ENCODE data around the gene ENPP1. TPM values are rescaled to one million over a fixed set of nuclear protein-coding genes. Genes with fewer than 3 reads are reported as not detected.

ENPP1 gene
- polyA plus RNA-seq, 1 of the 3 experiments (the other 2 are of a cell fraction): not detected

DNA sequence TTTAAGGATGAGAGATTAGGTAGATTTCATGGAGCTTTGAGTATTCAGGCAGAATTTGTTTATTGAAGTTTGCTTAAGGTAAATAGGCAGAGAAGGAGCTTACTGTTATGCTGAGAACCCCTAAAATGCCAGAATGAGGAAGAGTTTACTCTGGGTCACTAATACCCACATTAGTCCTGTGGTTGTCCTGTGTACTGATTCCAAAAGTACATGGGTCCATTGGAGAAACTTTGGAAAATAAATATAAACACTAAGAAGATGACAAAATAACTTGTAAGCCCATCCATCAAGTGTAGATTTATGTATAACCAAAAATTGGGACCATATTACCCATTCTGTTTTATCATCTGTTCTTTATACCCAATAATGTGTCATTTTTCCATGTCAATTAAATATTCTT, 31.6 kb downstream of the ENPP1 start (continued):
- TF ChIP-seq FOSL2 (IDR thresholded peaks at IDR 0.05; ENCODE audit: borderline replicate concordance, low read depth) (no peak), RXRA (IDR thresholded peaks at IDR 0.05; ENCODE audit: borderline replicate concordance, low read depth) (no peak), MEF2A (IDR thresholded peaks at IDR 0.05; ENCODE audit: borderline replicate concordance, low read depth) (no peak), POLR2AphosphoS5 (IDR thresholded peaks at IDR 0.05; ENCODE audit: low read depth, low read length) (no peak), EP300 (IDR thresholded peaks at IDR 0.05; ENCODE audit: borderline replicate concordance in 1 of 2, low read depth in 1 of 2, low read length in 1 of 2) (no peak), EZH2phosphoT487 (IDR thresholded peaks at IDR 0.05; ENCODE audit: borderline replicate concordance, low read depth) (no peak)
- TF ChIP-seq, protein P1, sequence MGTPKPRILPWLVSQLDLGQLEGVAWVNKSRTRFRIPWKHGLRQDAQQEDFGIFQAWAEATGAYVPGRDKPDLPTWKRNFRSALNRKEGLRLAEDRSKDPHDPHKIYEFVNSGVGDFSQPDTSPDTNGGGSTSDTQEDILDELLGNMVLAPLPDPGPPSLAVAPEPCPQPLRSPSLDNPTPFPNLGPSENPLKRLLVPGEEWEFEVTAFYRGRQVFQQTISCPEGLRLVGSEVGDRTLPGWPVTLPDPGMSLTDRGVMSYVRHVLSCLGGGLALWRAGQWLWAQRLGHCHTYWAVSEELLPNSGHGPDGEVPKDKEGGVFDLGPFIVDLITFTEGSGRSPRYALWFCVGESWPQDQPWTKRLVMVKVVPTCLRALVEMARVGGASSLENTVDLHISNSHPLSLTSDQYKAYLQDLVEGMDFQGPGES (IDR thresholded peaks at IDR 0.05; ENCODE audit: low read depth, low read length): no peak

DNA sequence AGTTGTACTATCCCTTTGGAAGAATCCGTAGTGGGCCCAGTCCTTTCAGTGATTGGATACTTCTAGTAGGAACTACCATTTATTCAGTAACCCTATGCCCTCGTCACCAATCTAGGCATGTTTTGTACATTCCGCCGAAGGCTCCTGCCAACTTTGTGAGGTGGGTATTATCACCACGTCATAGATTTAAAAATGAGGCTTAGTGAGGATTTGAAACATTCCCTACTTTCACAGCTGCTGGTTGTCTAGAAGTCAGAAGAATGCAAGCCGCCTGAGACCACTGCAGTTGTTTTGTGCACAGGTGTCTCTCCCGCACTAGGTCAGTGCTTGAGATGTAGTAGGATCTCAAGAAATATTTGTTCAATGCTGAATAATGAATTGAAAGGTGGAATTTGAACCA, 32.6 kb downstream of the ENPP1 start:
- Histone ChIP-seq H3K36me3 (replicated peaks in 1 of 2; ENCODE audit: control insufficient read depth in 1 of 2, insufficient read depth in 2 of 2, low read length in 1 of 2) (no peaks in the 10 kb centered on the region), H3K9ac (no peak overlapping the region), H3K4me1 (ENCODE audit: control insufficient read depth in 1 of 2, insufficient read depth in 2 of 2, low read depth in 1 of 2, low read length in 1 of 2) (no peaks in the 10 kb centered on the region), H3K4me2 (no peak overlapping the region), H3K4me3 (ENCODE audit: low read depth in 2 of 2, low read length in 1 of 2) (no peak overlapping the region), H3K27ac (ENCODE audit: low read depth in 2 of 2, low read length in 1 of 2) (no peak overlapping the region), H3K9me3 (no peaks in the 10 kb centered on the region), H3K79me2 (ENCODE audit: insufficient read depth) (no peaks in the 10 kb centered on the region), H2AFZ (ENCODE audit: low read depth) (no peak overlapping the region), H4K20me1 (ENCODE audit: insufficient read depth) (no peaks in the 10 kb centered on the region), H3F3A (replicated peaks; ENCODE audit: insufficient read depth) (no peaks in the 10 kb centered on the region), H3K9me2 (no peaks in the 10 kb centered on the region), H3K27me3 (ENCODE audit: insufficient read depth) (peaks cover 23% of the 10 kb centered on the region)
- DNase-seq: no peak
- TF ChIP-seq, protein P2, sequence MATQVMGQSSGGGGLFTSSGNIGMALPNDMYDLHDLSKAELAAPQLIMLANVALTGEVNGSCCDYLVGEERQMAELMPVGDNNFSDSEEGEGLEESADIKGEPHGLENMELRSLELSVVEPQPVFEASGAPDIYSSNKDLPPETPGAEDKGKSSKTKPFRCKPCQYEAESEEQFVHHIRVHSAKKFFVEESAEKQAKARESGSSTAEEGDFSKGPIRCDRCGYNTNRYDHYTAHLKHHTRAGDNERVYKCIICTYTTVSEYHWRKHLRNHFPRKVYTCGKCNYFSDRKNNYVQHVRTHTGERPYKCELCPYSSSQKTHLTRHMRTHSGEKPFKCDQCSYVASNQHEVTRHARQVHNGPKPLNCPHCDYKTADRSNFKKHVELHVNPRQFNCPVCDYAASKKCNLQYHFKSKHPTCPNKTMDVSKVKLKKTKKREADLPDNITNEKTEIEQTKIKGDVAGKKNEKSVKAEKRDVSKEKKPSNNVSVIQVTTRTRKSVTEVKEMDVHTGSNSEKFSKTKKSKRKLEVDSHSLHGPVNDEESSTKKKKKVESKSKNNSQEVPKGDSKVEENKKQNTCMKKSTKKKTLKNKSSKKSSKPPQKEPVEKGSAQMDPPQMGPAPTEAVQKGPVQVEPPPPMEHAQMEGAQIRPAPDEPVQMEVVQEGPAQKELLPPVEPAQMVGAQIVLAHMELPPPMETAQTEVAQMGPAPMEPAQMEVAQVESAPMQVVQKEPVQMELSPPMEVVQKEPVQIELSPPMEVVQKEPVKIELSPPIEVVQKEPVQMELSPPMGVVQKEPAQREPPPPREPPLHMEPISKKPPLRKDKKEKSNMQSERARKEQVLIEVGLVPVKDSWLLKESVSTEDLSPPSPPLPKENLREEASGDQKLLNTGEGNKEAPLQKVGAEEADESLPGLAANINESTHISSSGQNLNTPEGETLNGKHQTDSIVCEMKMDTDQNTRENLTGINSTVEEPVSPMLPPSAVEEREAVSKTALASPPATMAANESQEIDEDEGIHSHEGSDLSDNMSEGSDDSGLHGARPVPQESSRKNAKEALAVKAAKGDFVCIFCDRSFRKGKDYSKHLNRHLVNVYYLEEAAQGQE (IDR thresholded peaks at IDR 0.05; ENCODE audit: low read depth, low read length): no peak
- TF ChIP-seq, protein P3, sequence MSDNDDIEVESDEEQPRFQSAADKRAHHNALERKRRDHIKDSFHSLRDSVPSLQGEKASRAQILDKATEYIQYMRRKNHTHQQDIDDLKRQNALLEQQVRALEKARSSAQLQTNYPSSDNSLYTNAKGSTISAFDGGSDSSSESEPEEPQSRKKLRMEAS (IDR thresholded peaks at IDR 0.05; ENCODE audit: low read depth): no peak
- TF ChIP-seq YY1 (IDR thresholded peaks at IDR 0.05; ENCODE audit: low read depth) (no peak), EZH2phosphoT487 (IDR thresholded peaks at IDR 0.05; ENCODE audit: borderline replicate concordance, low read depth) (no peak), TAF1 (IDR thresholded peaks at IDR 0.05; ENCODE audit: borderline replicate concordance, low read depth, low read length) (no peak), TCF12 (IDR thresholded peaks at IDR 0.05) (no peak), RXRA (IDR thresholded peaks at IDR 0.05; ENCODE audit: borderline replicate concordance, low read depth) (no peak), SIN3A (IDR thresholded peaks at IDR 0.05; ENCODE audit: borderline replicate concordance, low read depth, low read length) (no peak), MEF2A (IDR thresholded peaks at IDR 0.05; ENCODE audit: borderline replicate concordance, low read depth) (no peak), TEAD4 (IDR thresholded peaks at IDR 0.05; ENCODE audit: borderline replicate concordance, insufficient read depth) (no peak), EP300 (IDR thresholded peaks at IDR 0.05; ENCODE audit: borderline replicate concordance in 1 of 2, low read depth in 1 of 2, low read length in 1 of 2) (no peak), NFIC (IDR thresholded peaks at IDR 0.05; ENCODE audit: borderline replicate concordance) (no peak), POLR2AphosphoS5 (IDR thresholded peaks at IDR 0.05; ENCODE audit: low read depth, low read length) (no peak), FOXM1 (IDR thresholded peaks at IDR 0.05; ENCODE audit: low read depth) (no peak)
- TF ChIP-seq, protein P4, sequence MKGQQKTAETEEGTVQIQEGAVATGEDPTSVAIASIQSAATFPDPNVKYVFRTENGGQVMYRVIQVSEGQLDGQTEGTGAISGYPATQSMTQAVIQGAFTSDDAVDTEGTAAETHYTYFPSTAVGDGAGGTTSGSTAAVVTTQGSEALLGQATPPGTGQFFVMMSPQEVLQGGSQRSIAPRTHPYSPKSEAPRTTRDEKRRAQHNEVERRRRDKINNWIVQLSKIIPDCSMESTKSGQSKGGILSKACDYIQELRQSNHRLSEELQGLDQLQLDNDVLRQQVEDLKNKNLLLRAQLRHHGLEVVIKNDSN (IDR thresholded peaks at IDR 0.05; ENCODE audit: borderline replicate concordance, low read depth): no peak
- TF ChIP-seq, protein P5, sequence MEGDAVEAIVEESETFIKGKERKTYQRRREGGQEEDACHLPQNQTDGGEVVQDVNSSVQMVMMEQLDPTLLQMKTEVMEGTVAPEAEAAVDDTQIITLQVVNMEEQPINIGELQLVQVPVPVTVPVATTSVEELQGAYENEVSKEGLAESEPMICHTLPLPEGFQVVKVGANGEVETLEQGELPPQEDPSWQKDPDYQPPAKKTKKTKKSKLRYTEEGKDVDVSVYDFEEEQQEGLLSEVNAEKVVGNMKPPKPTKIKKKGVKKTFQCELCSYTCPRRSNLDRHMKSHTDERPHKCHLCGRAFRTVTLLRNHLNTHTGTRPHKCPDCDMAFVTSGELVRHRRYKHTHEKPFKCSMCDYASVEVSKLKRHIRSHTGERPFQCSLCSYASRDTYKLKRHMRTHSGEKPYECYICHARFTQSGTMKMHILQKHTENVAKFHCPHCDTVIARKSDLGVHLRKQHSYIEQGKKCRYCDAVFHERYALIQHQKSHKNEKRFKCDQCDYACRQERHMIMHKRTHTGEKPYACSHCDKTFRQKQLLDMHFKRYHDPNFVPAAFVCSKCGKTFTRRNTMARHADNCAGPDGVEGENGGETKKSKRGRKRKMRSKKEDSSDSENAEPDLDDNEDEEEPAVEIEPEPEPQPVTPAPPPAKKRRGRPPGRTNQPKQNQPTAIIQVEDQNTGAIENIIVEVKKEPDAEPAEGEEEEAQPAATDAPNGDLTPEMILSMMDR (IDR thresholded peaks at IDR 0.05): no peak
- ChIA-PET POLR2A (no interaction called here), CTCF (no interaction called here)
- 18% methylated on average over 7 of the region's 7 CpGs for WGBS (ENCODE audit: low lambda C conversion rate)

All from SK-N-SH (cell line).